HG03520 (cell line): ENCODE results near the gene BDP1.
A peak's percentile ranks its signal among the peaks of the same experiment; 100 is the strongest.
"Not testable (repeated sequence)": the region's sequence is repeated elsewhere in the genome, so short reads cannot be mapped to it uniquely, and the experiment has no call there.

Experiments
- ATAC-seq: cut with Tn5 transposase; IDR thresholded peaks from one replicate; pipeline ENCODE4 v1.9.1; 2021; ENCODE audit warnings: mild to moderate bottlenecking, moderate library complexity; ENCODE audit not compliant: unreplicated experiment

BDP1 gene

GRCh38 chr5:71457106-71457505 lies 1.7 kb downstream of the BDP1 start:
- ATAC-seq, result no peak

- no peak for ATAC-seq
Measured at GRCh38 chr5:71460693-71461092, 5.2 kb downstream of the BDP1 start.

GRCh38 chr5:71461360-71461759 lies 5.9 kb downstream of the BDP1 start:
- ATAC-seq, result no peak

GRCh38 chr5:71471193-71471592 lies 15.7 kb downstream of the BDP1 start:
- ATAC-seq, result no peak

- ATAC-seq, result peak; percentile 46
Measured at GRCh38 chr5:71475788-71476384, 20.4 kb downstream of the BDP1 start.

- no peak for ATAC-seq
Measured at GRCh38 chr5:71481441-71481840, 26.0 kb downstream of the BDP1 start.

GRCh38 chr5:71482132-71482531 lies 26.7 kb downstream of the BDP1 start:
- ATAC-seq, result no peak

- no peak for ATAC-seq
Measured at GRCh38 chr5:71483355-71483754, 27.9 kb downstream of the BDP1 start.

- ATAC-seq, result no peak
Measured at GRCh38 chr5:71492817-71493615, 37.6 kb downstream of the BDP1 start.

- not testable (repeated sequence) for ATAC-seq
Measured at GRCh38 chr5:71494202-71494601, 38.8 kb downstream of the BDP1 start.

- ATAC-seq, result not testable (repeated sequence)
Measured at GRCh38 chr5:71498756-71499155, 43.3 kb downstream of the BDP1 start.

- ATAC-seq, result no peak
Measured at GRCh38 chr5:71503536-71503935, 48.1 kb downstream of the BDP1 start.

GRCh38 chr5:71522151-71522550 lies 66.7 kb downstream of the BDP1 start:
- no peak for ATAC-seq

- ATAC-seq, result not testable (repeated sequence)
Measured at GRCh38 chr5:71525611-71526010, 70.2 kb downstream of the BDP1 start.

GRCh38 chr5:71528206-71528605 lies 72.8 kb downstream of the BDP1 start:
- ATAC-seq, result no peak

GRCh38 chr5:71529682-71530081 lies 74.2 kb downstream of the BDP1 start:
- no peak for ATAC-seq

- no peak for ATAC-seq
Measured at GRCh38 chr5:71533142-71533541, 77.7 kb downstream of the BDP1 start.

- ATAC-seq, result no peak
Measured at GRCh38 chr5:71533615-71534014, 78.2 kb downstream of the BDP1 start.

- ATAC-seq, result no peak
Measured at GRCh38 chr5:71537687-71538086, 82.2 kb downstream of the BDP1 start.

- ATAC-seq, result not testable (repeated sequence)
Measured at GRCh38 chr5:71550885-71551284, 95.4 kb downstream of the BDP1 start.

GRCh38 chr5:71551582-71551981 lies 96.1 kb downstream of the BDP1 start:
- ATAC-seq, result not testable (repeated sequence)

GRCh38 chr5:71552026-71552749 lies 96.7 kb downstream of the BDP1 start:
- ATAC-seq, result not testable (repeated sequence)
